Gastroesophageal sphincter (tissue), 3 donors: ENCODE measurements around the gene LIPC.

Experiments used
- CTCF ChIP-seq, 4 experiments: fragments of 200-600 bp in 2 of 4; fragments of 450-650 bp in 2 of 4; sonication (generic) in 1 of 4; IDR thresholded peaks; one replicate each; pipeline ENCODE4 v1.5.1; 2017 to 2019; ENCODE audit warnings: antibody characterized with exemption in 4 of 4, mild to moderate bottlenecking in 2 of 4, moderate library complexity in 2 of 4
- EP300 ChIP-seq: sonication (generic); formaldehyde crosslinking; IDR thresholded peaks from one replicate; pipeline ENCODE4 v1.6.1; 2017; ENCODE audit warnings: antibody characterized with exemption, mild to moderate bottlenecking
- POLR2A ChIP-seq, 2 donors: fragments of 450-650 bp; IDR thresholded peaks; one replicate each; pipeline ENCODE4 v1.6.1; 2017; ENCODE audit warnings: antibody characterized with exemption in 2 of 2, mild to moderate bottlenecking in 2 of 2, moderate library complexity in 1 of 2
- POLR2AphosphoS5 ChIP-seq: sonication (generic); formaldehyde crosslinking; IDR thresholded peaks from one replicate; pipeline ENCODE4 v1.6.1; 2017; ENCODE audit warnings: antibody characterized with exemption

- TF ChIP-seq EP300: no peak
- TF ChIP-seq CTCF (IDR thresholded peaks at IDR 0.05): no peak
- no peak for TF ChIP-seq POLR2A (IDR thresholded peaks at IDR 0.05)
- peak; percentile 67 for TF ChIP-seq POLR2AphosphoS5
These were observed 115.1 kb downstream of the LIPC start for GRCh38 chr15:58546635-58547627.
